AG04449 (cell line): ENCODE data around the gene CPTP.

Experiments
- CTCF ChIA-PET: fragments of 350-600 bp; formaldehyde crosslinking; extraction: SDS; loops from one replicate; lab custom pipeline; 2021; ENCODE audit warnings: antibody characterized with exemption; lab: Yijun Ruan, JAX
- POLR2A ChIA-PET: fragments of 400-600, 350-600 bp; formaldehyde crosslinking; extraction: SDS; loops from one replicate; lab custom pipeline; 2020; ENCODE audit warnings: antibody characterized with exemption, inconsistent platforms; lab: Yijun Ruan, JAX
- DNase-seq: peaks from one replicate; pipeline ENCODE4 v3.0.0-alpha.2; 2010; ENCODE audit warnings: low read depth, low spot score
- H3K4me3 ChIP-seq: 2 replicates; pipeline ENCODE4 v1.5.1; 2011; ENCODE audit warnings: low read depth, mild to moderate bottlenecking, control low read depth, low read length
- CTCF ChIP-seq: IDR thresholded peaks from one replicate; pipeline ENCODE4 v1.5.1; 2011; ENCODE audit warnings: mild to moderate bottlenecking, moderate library complexity, low read length, control low read depth, inconsistent platforms; ENCODE audit not compliant: insufficient read depth; ENCODE audit errors: missing control alignments

CPTP gene

DNA sequence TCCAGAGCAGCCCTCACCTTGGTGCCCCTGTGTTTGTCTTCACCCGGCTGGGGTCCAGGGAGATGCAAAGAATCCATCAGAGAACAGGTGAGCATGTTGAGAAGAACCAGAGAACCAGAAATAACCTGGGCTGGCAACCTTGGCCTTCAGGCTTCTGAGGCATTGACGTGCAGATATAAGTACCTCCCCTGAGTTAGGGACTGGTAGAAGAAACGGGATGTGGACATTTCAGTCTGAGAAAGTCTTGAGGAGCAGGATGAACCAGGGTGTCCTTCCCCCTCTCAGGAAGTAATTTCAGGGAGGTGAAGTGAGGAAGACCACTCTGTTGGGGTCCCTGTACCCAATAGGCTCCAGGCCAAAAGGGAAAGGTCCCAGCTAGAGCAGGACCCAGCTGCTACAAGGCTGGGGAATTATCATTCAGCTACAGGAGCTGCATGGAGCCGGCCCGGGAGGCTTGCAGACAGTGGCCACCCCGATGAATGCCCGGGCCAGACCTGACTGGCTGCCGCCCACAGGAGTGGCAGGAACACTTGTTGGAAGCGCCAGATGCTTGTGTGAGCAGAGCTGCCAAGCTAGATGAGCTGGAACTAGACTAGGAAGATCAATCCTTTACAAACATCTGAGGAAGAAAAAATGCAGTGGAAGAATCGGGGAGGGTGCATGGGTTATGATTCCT is 52.1 kb downstream of the CPTP start:
- no peak for TF ChIP-seq CTCF
- H3K4me3 ChIP-seq, result no peak overlapping the region
- ChIA-PET POLR2A (interaction anchor here (1.7 to 3.1 kb wide), 2 partner anchors 8 to 20 kb away, joined by 8 to 36 read pairs; partner anchors contain the start of gene CCNL2), CTCF (interaction anchor here (1.9 to 9.3 kb wide), 2 partner anchors 11 to 32 kb away, joined by 7 to 138 read pairs; partner anchors contain the start of gene DVL1)
- DNase-seq, result no peak

GRCh38 chr1:1377540-1378205 is 53.1 kb downstream of the CPTP start:
- CTCF ChIA-PET, result interaction anchor here (1.4 to 1.5 kb wide), 2 partner anchors 21 to 128 kb away, joined by 3 to 7 read pairs; partner anchors contain the start of gene CCNL2
- POLR2A ChIA-PET, result no interaction called here
- no peak for DNase-seq
- H3K4me3 ChIP-seq, result no peak overlapping the region
- TF ChIP-seq CTCF, result no peak
